Heart left ventricle (tissue), 13 donors: ENCODE results near the gene KRT39.

Source experiments
- CTCF ChIP-seq, 12 donors: fragments of 200-600 bp; sonication (generic) in 4 of 12; IDR thresholded peaks; one replicate each; pipeline versions ENCODE4 v1.5.0 to v1.8.0; 2018 to 2022; ENCODE audit warnings: antibody characterized with exemption in 12 of 12, mild to moderate bottlenecking in 5 of 12
- POLR2A ChIP-seq, 2 donors: fragments of 450-650 bp; IDR thresholded peaks; one replicate each; pipeline ENCODE4 v1.6.1; 2017; ENCODE audit warnings: antibody characterized with exemption in 2 of 2, mild to moderate bottlenecking in 2 of 2, moderate library complexity in 2 of 2
- donor health status: ischemic (EF 13 %, LVEDD 7.1; RV severe dilation, severe dysfunction).
- donor health status: DM: no; HTN: yes; CAD: no.
- donor health status: DM: no; HTN: no; CAD: no.
- donor health status: ischemic (EF 25% LVEDD 6.9; RV normal size, moderate dysfunction).
- donor health status: ischemic (EF 25% LVEDD 5.7; RV mildly dilated, moderate dysfunction).
- donor health status: ischemic (EF 35%, LVEDD 5.7; RV mildly dilated, moderate dysfunction).
- donor health status: nonischemic (EF 11% LVEDD 7.7; RV severe dilation, severe dysfunction).
- donor health status: DM: yes; HTN: yes; CAD: no.
- donor health status: PGD.
- donor health status: ischemic (EF 29% LVEDD 5.4; RV normal size, mild dysfunction).
- donor health status: nonischemic (EF 23%, LVEDD 6.1; RV moderate dilation, normal function).

- TF ChIP-seq POLR2A (IDR thresholded peaks at IDR 0.05), result no peak
- no peak for TF ChIP-seq CTCF (IDR thresholded peaks at IDR 0.05)
Observed at GRCh38 chr17:40997361-40997760, 30.6 kb upstream of the KRT39 start.
